HEK293T (cell line): Measurements from ENCODE around the gene PKNOX1.

ENCODE experiments used
- ARNT ChIP-seq: fragments of 450-650 bp; IDR thresholded peaks from 2 replicates; pipeline ENCODE4 v1.6.1; 2017; ENCODE audit warnings: mild to moderate bottlenecking
- BHLHE40 ChIP-seq: fragments of 450-650 bp; IDR thresholded peaks from 2 replicates; pipeline ENCODE4 v1.6.1; 2016; ENCODE audit warnings: mild to moderate bottlenecking, moderate library complexity, borderline replicate concordance
- FOXA1 ChIP-seq: fragments of 450-650 bp; IDR thresholded peaks from 2 replicates; pipeline ENCODE4 v1.6.1; 2016; ENCODE audit warnings: mild to moderate bottlenecking
- FOXK2 ChIP-seq: fragments of 450-650 bp; IDR thresholded peaks from 2 replicates; pipeline ENCODE4 v1.6.1; 2016; ENCODE audit warnings: mild to moderate bottlenecking
- FOXM1 ChIP-seq: fragments of 450-650 bp; IDR thresholded peaks from 2 replicates; pipeline ENCODE4 v1.6.1; 2017; ENCODE audit warnings: mild to moderate bottlenecking, borderline replicate concordance
- L3MBTL2 ChIP-seq: fragments of 450-650 bp; conservative IDR thresholded peaks from 2 replicates; pipeline ENCODE4 v1.6.1; 2016; ENCODE audit warnings: mild to moderate bottlenecking
- NFRKB ChIP-seq: fragments of 450-650 bp; IDR thresholded peaks from 2 replicates; pipeline ENCODE4 v1.6.1; 2016; ENCODE audit warnings: mild to moderate bottlenecking, moderate library complexity
- SP1 ChIP-seq: fragments of 450-650 bp; IDR thresholded peaks from 2 replicates; pipeline ENCODE4 v1.6.1; 2017
- TARDBP ChIP-seq: fragments of 450-650 bp; IDR thresholded peaks from 2 replicates; pipeline ENCODE4 v1.6.1; 2016

- TF ChIP-seq TARDBP (no peak), FOXK2 (no peak), FOXA1 (no peak), ARNT (no peak), BHLHE40 (no peak), L3MBTL2 (no peak), NFRKB (no peak), SP1 (no peak), FOXM1 (no peak)
These were observed 55.4 kb downstream of the PKNOX1 start for GRCh38 chr21:43029785-43030184.
